ENCODE results near the gene DOCK3.
"Not testable (repeated sequence)": the region's sequence is repeated elsewhere in the genome, so short reads cannot be mapped to it uniquely, and the experiment has no call there.

Gene DOCK3

GRCh38 chr3:50830451-50830850 is 155.7 kb downstream of the DOCK3 start:
- Histone ChIP-seq H3K9me3 (ENCODE audit: control insufficient read depth, insufficient read depth, low read depth, low read length) (peaks cover 26% of the 10 kb centered on the region), H3K4me1 (ENCODE audit: control insufficient read depth, insufficient read depth, low read length) (peaks cover 4% of the 10 kb centered on the region; the same call in 1 of the 2 replicates), H3K27me3 (ENCODE audit: control insufficient read depth, insufficient read depth, low read length) (no peaks in the 10 kb centered on the region), H3K27ac (ENCODE audit: low read depth, low read length) (no peak overlapping the region), H3K9ac (ENCODE audit: low read length) (no peak overlapping the region), H3K4me3 (ENCODE audit: low read depth, low read length) (no peak overlapping the region), H3K36me3 (ENCODE audit: control insufficient read depth, insufficient read depth, low read length) (no peaks in the 10 kb centered on the region)

GRCh38 chr3:50831009-50831408 is 156.3 kb downstream of the DOCK3 start:
- H3K4me1 ChIP-seq (ENCODE audit: control insufficient read depth, insufficient read depth, low read length); H3K27ac ChIP-seq (ENCODE audit: low read depth, low read length); H3K4me3 ChIP-seq (ENCODE audit: low read depth, low read length); H3K27me3 ChIP-seq (ENCODE audit: control insufficient read depth, insufficient read depth, low read length); H3K36me3 ChIP-seq (ENCODE audit: control insufficient read depth, insufficient read depth, low read length); H3K9ac ChIP-seq (ENCODE audit: low read length): not testable (repeated sequence)
- H3K9me3 ChIP-seq (ENCODE audit: control insufficient read depth, insufficient read depth, low read depth, low read length): peaks cover 31% of the 10 kb centered on the region

GRCh38 chr3:50840983-50841489 is 166.3 kb downstream of the DOCK3 start:
- Histone ChIP-seq H3K4me3 (ENCODE audit: low read depth, low read length) (no peak overlapping the region), H3K9me3 (ENCODE audit: control insufficient read depth, insufficient read depth, low read depth, low read length) (peaks cover 10% of the 10 kb centered on the region), H3K27ac (ENCODE audit: low read depth, low read length) (no peak overlapping the region; the same call in 1 of the 2 replicates), H3K4me1 (ENCODE audit: control insufficient read depth, insufficient read depth, low read length) (peaks cover 12% of the 10 kb centered on the region), H3K9ac (ENCODE audit: low read length) (no peak overlapping the region), H3K27me3 (ENCODE audit: control insufficient read depth, insufficient read depth, low read length) (no peaks in the 10 kb centered on the region), H3K36me3 (ENCODE audit: control insufficient read depth, insufficient read depth, low read length) (no peaks in the 10 kb centered on the region)

GRCh38 chr3:50848308-50848707 is 173.6 kb downstream of the DOCK3 start:
- peaks cover 19% of the 10 kb centered on the region for H3K9me3 ChIP-seq (ENCODE audit: control insufficient read depth, insufficient read depth, low read depth, low read length)
- H3K27ac ChIP-seq (ENCODE audit: low read depth, low read length): no peak overlapping the region
- H3K9ac ChIP-seq (ENCODE audit: low read length): no peak overlapping the region
- no peaks in the 10 kb centered on the region for H3K27me3 ChIP-seq (ENCODE audit: control insufficient read depth, insufficient read depth, low read length)
- no peak overlapping the region for H3K4me3 ChIP-seq (ENCODE audit: low read depth, low read length)
- peaks cover 13% of the 10 kb centered on the region; the same call in 1 of the 2 replicates for H3K4me1 ChIP-seq (ENCODE audit: control insufficient read depth, insufficient read depth, low read length)
- H3K36me3 ChIP-seq (ENCODE audit: control insufficient read depth, insufficient read depth, low read length): no peaks in the 10 kb centered on the region

GRCh38 chr3:50850639-50851511 is 176.1 kb downstream of the DOCK3 start:
- H3K27ac ChIP-seq (ENCODE audit: low read depth, low read length): no peak overlapping the region
- H3K9ac ChIP-seq (ENCODE audit: low read length): no peak overlapping the region
- no peaks in the 10 kb centered on the region for H3K36me3 ChIP-seq (ENCODE audit: control insufficient read depth, insufficient read depth, low read length)
- H3K4me3 ChIP-seq (ENCODE audit: low read depth, low read length): no peak overlapping the region
- no peaks in the 10 kb centered on the region for H3K27me3 ChIP-seq (ENCODE audit: control insufficient read depth, insufficient read depth, low read length)
- peaks cover 13% of the 10 kb centered on the region; the same call in 1 of the 2 replicates for H3K4me1 ChIP-seq (ENCODE audit: control insufficient read depth, insufficient read depth, low read length)
- peaks cover 29% of the 10 kb centered on the region for H3K9me3 ChIP-seq (ENCODE audit: control insufficient read depth, insufficient read depth, low read depth, low read length)

GRCh38 chr3:50853936-50854335 is 179.2 kb downstream of the DOCK3 start:
- Histone ChIP-seq H3K4me1 (ENCODE audit: control insufficient read depth, insufficient read depth, low read length) (peaks cover 19% of the 10 kb centered on the region; the same call in 1 of the 2 replicates), H3K27me3 (ENCODE audit: control insufficient read depth, insufficient read depth, low read length) (no peaks in the 10 kb centered on the region), H3K36me3 (ENCODE audit: control insufficient read depth, insufficient read depth, low read length) (no peaks in the 10 kb centered on the region), H3K9ac (ENCODE audit: low read length) (no peak overlapping the region), H3K4me3 (ENCODE audit: low read depth, low read length) (no peak overlapping the region), H3K27ac (ENCODE audit: low read depth, low read length) (no peak overlapping the region), H3K9me3 (ENCODE audit: control insufficient read depth, insufficient read depth, low read depth, low read length) (peaks cover 20% of the 10 kb centered on the region; the same call in 1 of the 2 replicates)

- H3K4me3 ChIP-seq (ENCODE audit: low read depth, low read length): no peak overlapping the region
- no peak overlapping the region for H3K27ac ChIP-seq (ENCODE audit: low read depth, low read length)
- H3K36me3 ChIP-seq (ENCODE audit: control insufficient read depth, insufficient read depth, low read length): no peaks in the 10 kb centered on the region
- H3K9ac ChIP-seq (ENCODE audit: low read length): no peak overlapping the region
- H3K4me1 ChIP-seq (ENCODE audit: control insufficient read depth, insufficient read depth, low read length): peaks cover 18% of the 10 kb centered on the region
- peaks cover 4% of the 10 kb centered on the region; the same call in 1 of the 2 replicates for H3K9me3 ChIP-seq (ENCODE audit: control insufficient read depth, insufficient read depth, low read depth, low read length)
- no peaks in the 10 kb centered on the region for H3K27me3 ChIP-seq (ENCODE audit: control insufficient read depth, insufficient read depth, low read length)
Observed at GRCh38 chr3:50862221-50862620, 187.5 kb downstream of the DOCK3 start.

GRCh38 chr3:50873376-50874157 is 198.8 kb downstream of the DOCK3 start:
- H3K9ac ChIP-seq (ENCODE audit: low read length): no peak overlapping the region
- H3K4me1 ChIP-seq (ENCODE audit: control insufficient read depth, insufficient read depth, low read length): peaks cover 21% of the 10 kb centered on the region
- H3K36me3 ChIP-seq (ENCODE audit: control insufficient read depth, insufficient read depth, low read length): no peaks in the 10 kb centered on the region
- H3K27me3 ChIP-seq (ENCODE audit: control insufficient read depth, insufficient read depth, low read length): no peaks in the 10 kb centered on the region
- no peak overlapping the region for H3K4me3 ChIP-seq (ENCODE audit: low read depth, low read length)
- no peak overlapping the region for H3K27ac ChIP-seq (ENCODE audit: low read depth, low read length)
- H3K9me3 ChIP-seq (ENCODE audit: control insufficient read depth, insufficient read depth, low read depth, low read length): no peaks in the 10 kb centered on the region

GRCh38 chr3:50874876-50875275 is 200.1 kb downstream of the DOCK3 start:
- not testable (repeated sequence) for H3K9ac ChIP-seq (ENCODE audit: low read length); H3K9me3 ChIP-seq (ENCODE audit: control insufficient read depth, insufficient read depth, low read depth, low read length); H3K36me3 ChIP-seq (ENCODE audit: control insufficient read depth, insufficient read depth, low read length); H3K4me3 ChIP-seq (ENCODE audit: low read depth, low read length); H3K27ac ChIP-seq (ENCODE audit: low read depth, low read length); H3K27me3 ChIP-seq (ENCODE audit: control insufficient read depth, insufficient read depth, low read length)
- H3K4me1 ChIP-seq (ENCODE audit: control insufficient read depth, insufficient read depth, low read length): peaks cover 21% of the 10 kb centered on the region

- Histone ChIP-seq H3K27me3 (ENCODE audit: control insufficient read depth, insufficient read depth, low read length) (no peaks in the 10 kb centered on the region), H3K4me3 (ENCODE audit: low read depth, low read length) (no peak overlapping the region), H3K27ac (ENCODE audit: low read depth, low read length) (no peak overlapping the region), H3K36me3 (ENCODE audit: control insufficient read depth, insufficient read depth, low read length) (no peaks in the 10 kb centered on the region), H3K4me1 (ENCODE audit: control insufficient read depth, insufficient read depth, low read length) (peaks cover 21% of the 10 kb centered on the region), H3K9me3 (ENCODE audit: control insufficient read depth, insufficient read depth, low read depth, low read length) (no peaks in the 10 kb centered on the region), H3K9ac (ENCODE audit: low read length) (no peak overlapping the region)
Observed at GRCh38 chr3:50876947-50877346, 202.2 kb downstream of the DOCK3 start.

- H3K9me3 ChIP-seq (ENCODE audit: control insufficient read depth, insufficient read depth, low read depth, low read length); H3K27me3 ChIP-seq (ENCODE audit: control insufficient read depth, insufficient read depth, low read length); H3K36me3 ChIP-seq (ENCODE audit: control insufficient read depth, insufficient read depth, low read length); H3K9ac ChIP-seq (ENCODE audit: low read length); H3K27ac ChIP-seq (ENCODE audit: low read depth, low read length); H3K4me3 ChIP-seq (ENCODE audit: low read depth, low read length); H3K4me1 ChIP-seq (ENCODE audit: control insufficient read depth, insufficient read depth, low read length): not testable (repeated sequence)
Observed at GRCh38 chr3:50882733-50883132, 208.0 kb downstream of the DOCK3 start.
